Measurements from ENCODE around the gene CSNK2A1.
"Not testable (repeated sequence)": the region's sequence is repeated elsewhere in the genome, so short reads cannot be mapped to it uniquely, and the experiment has no call there.

The CSNK2A1 gene

GRCh38 chr20:480044-480443 is 63.5 kb downstream of the CSNK2A1 start:
- DNase-seq, result no peak

- no peak for DNase-seq
Observed at GRCh38 chr20:479487-479886, 64.1 kb downstream of the CSNK2A1 start.

GRCh38 chr20:478949-479429 is 64.6 kb downstream of the CSNK2A1 start:
- peak; percentile 43 for DNase-seq

GRCh38 chr20:478010-478948 is 65.3 kb downstream of the CSNK2A1 start:
- no peak for DNase-seq

- not testable (repeated sequence) for DNase-seq
Observed at GRCh38 chr20:476561-477249, 66.9 kb downstream of the CSNK2A1 start.

GRCh38 chr20:475463-476357 is 67.9 kb downstream of the CSNK2A1 start:
- DNase-seq, result no peak

GRCh38 chr20:474581-474980 is 69.0 kb downstream of the CSNK2A1 start:
- DNase-seq, result no peak

GRCh38 chr20:472889-473292 is 70.7 kb downstream of the CSNK2A1 start:
- no peak for DNase-seq

- DNase-seq, result no peak
Observed at GRCh38 chr20:472137-472846, 71.3 kb downstream of the CSNK2A1 start.

GRCh38 chr20:469746-470490 is 73.7 kb downstream of the CSNK2A1 start:
- no peak for DNase-seq

- no peak for DNase-seq
Observed at GRCh38 chr20:467755-468154, 75.8 kb downstream of the CSNK2A1 start.

GRCh38 chr20:462199-462991 is 81.2 kb downstream of the CSNK2A1 start, which contains the start of gene TBC1D20:
Gene TBC1D20, minus strand, starts transcription at chr20:462533. Its CDS starts 128 bp downstream, at chr20:462405.
- DNase-seq, result peak; percentile 46

GRCh38 chr20:461254-462198 is 82.1 kb downstream of the CSNK2A1 start:
- no peak for DNase-seq

GRCh38 chr20:460707-461106 is 82.9 kb downstream of the CSNK2A1 start:
- DNase-seq, result no peak

GRCh38 chr20:460180-460579 is 83.4 kb downstream of the CSNK2A1 start:
- no peak for DNase-seq

- no peak for DNase-seq
Observed at GRCh38 chr20:458776-459175, 84.8 kb downstream of the CSNK2A1 start.

GRCh38 chr20:454951-455350 is 88.6 kb downstream of the CSNK2A1 start:
- DNase-seq, result no peak

GRCh38 chr20:452021-452420 is 91.6 kb downstream of the CSNK2A1 start:
- not testable (repeated sequence) for DNase-seq
